Peyer's patch (tissue), 4 donors: Measurements from ENCODE around the gene MARS1. TPM values are rescaled to one million over a fixed set of nuclear protein-coding genes. Genes with fewer than 3 reads are reported as not detected.

ENCODE experiments used
- DNase-seq, 3 donors: peaks; one replicate each; pipeline ENCODE4 v3.0.0-alpha.2; 2017 to 2019
- H3K27ac ChIP-seq, 4 donors: fragments of 200-600 bp; sonication (generic); one replicate each; pipeline ENCODE4 v1.5.1; 2016 to 2019
- H3K27me3 ChIP-seq, 2 donors: fragments of 200-600 bp; sonication (generic); one replicate each; pipeline ENCODE4 v1.5.1; 2019
- H3K36me3 ChIP-seq, 3 donors: fragments of 200-600 bp; sonication (generic); one replicate each; pipeline ENCODE4 v1.5.1; 2016 to 2019
- H3K4me1 ChIP-seq, 4 donors: fragments of 200-600 bp; sonication (generic); one replicate each; pipeline ENCODE4 v1.5.1; 2016 to 2019
- H3K4me3 ChIP-seq, 4 donors: fragments of 200-600 bp; sonication (generic); 1 replicate in 3 of 4; 2 replicates in 1 of 4; pipeline ENCODE4 v1.5.1; 2016 to 2019; ENCODE audit warnings: mild to moderate bottlenecking in 1 of 4
- H3K9me3 ChIP-seq, 4 donors: fragments of 200-600 bp; sonication (generic); one replicate each; pipeline ENCODE4 v1.5.1; 2016 to 2019; ENCODE audit warnings: mild to moderate bottlenecking in 1 of 4
- CTCF ChIP-seq, 6 experiments: fragments of 450-650 bp in 4 of 6; fragments of 200-600 bp in 2 of 6; sonication (generic) in 1 of 6; IDR thresholded peaks; one replicate each; pipeline ENCODE4 v1.5.1; 2017 to 2019; ENCODE audit warnings: antibody characterized with exemption in 6 of 6, mild to moderate bottlenecking in 3 of 6, moderate library complexity in 1 of 6
- POLR2A ChIP-seq, 2 donors: fragments of 450-650 bp; IDR thresholded peaks; one replicate each; pipeline ENCODE4 v1.5.1; 2017; ENCODE audit warnings: antibody characterized with exemption in 2 of 2, mild to moderate bottlenecking in 2 of 2, moderate library complexity in 2 of 2
- total RNA-seq, 4 donors: library from RNA; depleted of rRNA; stranded (reverse); fragments of >200 nt; gene quantifications; one replicate each; pipeline ENCODE4 v1.1.0, GENCODE V29; 2016

The MARS1 gene
- total RNA-seq, 4 donors from 2014 or later: 40.6 to 97.4 (median 63.5) TPM

- Histone ChIP-seq H3K4me3 (no peak overlapping the region), H3K27me3 (no peaks in the 10 kb centered on the region), H3K4me1 (peaks cover 0 to 18% (median 2%) of the 10 kb centered on the region in 4 donors), H3K36me3 (peaks cover 0 to 4% (median 0%) of the 10 kb centered on the region in 3 donors), H3K9me3 (no peaks in the 10 kb centered on the region), H3K27ac (no peak overlapping the region)
- no peak for DNase-seq
- TF ChIP-seq POLR2A (IDR thresholded peaks at IDR 0.05) (no peak), CTCF (IDR thresholded peaks at IDR 0.05) (no peak)
Observed at GRCh38 chr12:57467915-57468314, 20.0 kb upstream of the MARS1 start.

- H3K27me3 ChIP-seq: no peaks in the 10 kb centered on the region
- H3K4me3 ChIP-seq: no peak overlapping the region
- H3K27ac ChIP-seq: no peak overlapping the region
- DNase-seq: no peak
- TF ChIP-seq POLR2A (IDR thresholded peaks at IDR 0.05) (no peak), CTCF (IDR thresholded peaks at IDR 0.05) (no peak)
- no peaks in the 10 kb centered on the region for H3K9me3 ChIP-seq
- peaks cover 0 to 8% (median 0%) of the 10 kb centered on the region in 3 donors for H3K36me3 ChIP-seq
- peaks cover 0 to 17% (median 2%) of the 10 kb centered on the region in 4 donors for H3K4me1 ChIP-seq
Observed at GRCh38 chr12:57469296-57470164, 18.3 kb upstream of the MARS1 start.

GRCh38 chr12:57470286-57470969 lies 17.4 kb upstream of the MARS1 start:
- Histone ChIP-seq H3K9me3 (no peaks in the 10 kb centered on the region), H3K27ac (peak overlapping the region in 3 of 4 donors; percentile 44 to 70 (median 50)), H3K36me3 (peaks cover 0 to 9% (median 0%) of the 10 kb centered on the region in 3 donors), H3K27me3 (no peaks in the 10 kb centered on the region), H3K4me3 (no peak overlapping the region), H3K4me1 (peaks cover 5 to 24% (median 6%) of the 10 kb centered on the region in 4 donors)
- TF ChIP-seq CTCF (IDR thresholded peaks at IDR 0.05) (no peak), POLR2A (IDR thresholded peaks at IDR 0.05) (no peak)
- no peak for DNase-seq

GRCh38 chr12:57470970-57471656 lies 16.8 kb upstream of the MARS1 start:
- peak in 2 of 3 donors; percentile 71 to 77 for DNase-seq
- Histone ChIP-seq H3K9me3 (no peaks in the 10 kb centered on the region), H3K4me1 (peaks cover 8 to 31% (median 13%) of the 10 kb centered on the region in 4 donors), H3K27me3 (peaks cover 0 to 5% of the 10 kb centered on the region in 2 donors), H3K36me3 (peaks cover 0 to 9% (median 0%) of the 10 kb centered on the region in 3 donors), H3K4me3 (no peak overlapping the region), H3K27ac (peak overlapping the region in 3 of 4 donors; percentile 44 to 70 (median 50))
- TF ChIP-seq POLR2A (IDR thresholded peaks at IDR 0.05) (no peak), CTCF (IDR thresholded peaks at IDR 0.05) (no peak)

DNA sequence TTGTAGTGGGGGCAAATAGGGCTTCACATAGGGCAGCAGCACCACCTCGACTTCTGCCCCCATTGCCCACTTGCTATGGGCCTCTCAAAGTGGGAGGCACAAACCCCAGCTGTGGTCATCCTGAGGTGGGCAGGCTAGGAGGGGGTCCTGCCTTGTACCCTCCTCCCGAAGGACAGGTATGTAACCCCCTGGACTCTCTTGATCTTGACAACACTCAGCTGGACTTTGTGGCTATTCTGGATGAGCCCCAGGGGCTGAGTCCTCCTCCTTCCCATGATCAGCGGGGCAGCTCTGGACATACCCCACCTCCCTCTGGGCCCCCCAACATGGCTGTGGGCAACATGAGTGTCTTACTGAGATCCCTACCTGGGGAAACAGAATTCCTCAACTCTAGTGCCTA lies 16.2 kb upstream of the MARS1 start:
- TF ChIP-seq CTCF (IDR thresholded peaks at IDR 0.05): no peak
- Histone ChIP-seq H3K4me3 (no peak overlapping the region), H3K36me3 (peaks cover 0 to 9% (median 0%) of the 10 kb centered on the region in 3 donors), H3K9me3 (no peaks in the 10 kb centered on the region), H3K27me3 (peaks cover 0 to 11% of the 10 kb centered on the region in 2 donors), H3K4me1 (peaks cover 8 to 36% (median 16%) of the 10 kb centered on the region in 4 donors), H3K27ac (peak overlapping the region in 1 of 4 donors; percentile 70)
- no peak for DNase-seq
